H9 (cell line): ENCODE data around the gene PHACTR1. TPM values are rescaled to one million over a fixed set of nuclear protein-coding genes. Genes with fewer than 3 reads are reported as not detected.

Experiments
- DNase-seq: peaks from one replicate; pipeline ENCODE4 v3.0.0-alpha.2; 2017
- H2AFZ ChIP-seq: one replicate; pipeline ENCODE4 v1.6.1; 2013; ENCODE audit warnings: mild to moderate bottlenecking, low read length, control low read depth, moderate library complexity
- H2AK5ac ChIP-seq: 2 replicates; pipeline ENCODE4 v1.6.1; 2013; ENCODE audit warnings: low read length, control low read depth, mixed read lengths; ENCODE audit not compliant: insufficient read length
- H2BK120ac ChIP-seq: one replicate; pipeline ENCODE4 v1.6.1; 2013; ENCODE audit warnings: low read depth, mild to moderate bottlenecking, low read length, control low read depth, inconsistent platforms; ENCODE audit not compliant: poor library complexity, severe bottlenecking
- H2BK12ac ChIP-seq: 2 replicates; pipeline ENCODE4 v1.6.1; 2013; ENCODE audit warnings: low read length, control low read depth, mixed read lengths, low read depth; ENCODE audit not compliant: insufficient read length
- H2BK15ac ChIP-seq: 2 replicates; pipeline ENCODE4 v1.6.1; 2013; ENCODE audit warnings: low read depth, low read length, control low read depth
- H2BK20ac ChIP-seq: one replicate; pipeline ENCODE4 v1.6.1; 2013; ENCODE audit warnings: low read depth, mild to moderate bottlenecking, low read length, control low read depth, inconsistent platforms; ENCODE audit not compliant: poor library complexity, severe bottlenecking
- H2BK5ac ChIP-seq: 2 replicates; pipeline ENCODE4 v1.6.1; 2013; ENCODE audit warnings: low read length, control low read depth, mixed read lengths; ENCODE audit not compliant: insufficient read length
- H3K14ac ChIP-seq: 2 replicates; pipeline ENCODE4 v1.6.1; 2013; ENCODE audit warnings: low read length, control low read depth; ENCODE audit not compliant: insufficient read depth
- H3K18ac ChIP-seq: 2 replicates; pipeline ENCODE4 v1.6.1; 2013; ENCODE audit warnings: low read depth, mild to moderate bottlenecking, mixed read lengths, low read length, control low read depth; ENCODE audit not compliant: insufficient read length
- H3K23ac ChIP-seq: 2 replicates; pipeline ENCODE4 v1.6.1; 2013; ENCODE audit warnings: low read length, control low read depth, mixed read lengths, low read depth; ENCODE audit not compliant: insufficient read length
- H3K23me2 ChIP-seq: 2 replicates; pipeline ENCODE4 v1.6.1; 2013; ENCODE audit warnings: low read depth, mild to moderate bottlenecking, mixed read lengths, low read length, control low read depth; ENCODE audit not compliant: insufficient read length, poor library complexity, severe bottlenecking
- H3K27ac ChIP-seq: 2 replicates; pipeline ENCODE4 v1.5.1; 2013; ENCODE audit warnings: low read length, control low read depth, mixed read lengths, low read depth; ENCODE audit not compliant: insufficient read length
- H3K27me3 ChIP-seq: 2 replicates; pipeline ENCODE4 v1.6.1; 2013; ENCODE audit warnings: low read length, control low read depth, inconsistent platforms; ENCODE audit not compliant: insufficient read depth
- H3K4ac ChIP-seq: 2 replicates; pipeline ENCODE4 v1.6.1; 2013; ENCODE audit warnings: low read depth, mild to moderate bottlenecking, control low read depth, inconsistent platforms, low read length, moderate library complexity
- H3K4me1 ChIP-seq: 2 replicates; pipeline ENCODE4 v1.6.1; 2013; ENCODE audit warnings: low read length, control low read depth, inconsistent platforms; ENCODE audit not compliant: insufficient read depth
- H3K4me2 ChIP-seq: 2 replicates; pipeline ENCODE4 v1.6.1; 2013; ENCODE audit warnings: low read length, control low read depth, mixed read lengths; ENCODE audit not compliant: insufficient read length, insufficient read depth
- H3K56ac ChIP-seq: 2 replicates; pipeline ENCODE4 v1.6.1; 2013; ENCODE audit warnings: low read depth, mild to moderate bottlenecking, mixed read lengths, low read length, control low read depth; ENCODE audit not compliant: insufficient read length
- H3K79me1 ChIP-seq: 2 replicates; pipeline ENCODE4 v1.6.1; 2013; ENCODE audit warnings: low read depth, mild to moderate bottlenecking, moderate library complexity, low read length, control low read depth, inconsistent platforms; ENCODE audit not compliant: insufficient read depth, poor library complexity, severe bottlenecking
- H3K79me2 ChIP-seq: 2 replicates; pipeline ENCODE4 v1.6.1; 2013; ENCODE audit warnings: low read length, control low read depth, inconsistent platforms; ENCODE audit not compliant: insufficient read depth
- H3K9ac ChIP-seq: 2 replicates; pipeline ENCODE4 v1.6.1; 2013; ENCODE audit warnings: low read length, control low read depth, mixed read lengths; ENCODE audit not compliant: insufficient read length; ENCODE audit errors: extremely low read depth
- H3K9me3 ChIP-seq: one replicate; pipeline ENCODE4 v1.6.1; 2013; ENCODE audit warnings: low read depth, low read length, inconsistent platforms; ENCODE audit not compliant: control insufficient read depth
- H3T11ph ChIP-seq: one replicate; pipeline ENCODE4 v1.6.1; 2013; ENCODE audit warnings: mild to moderate bottlenecking, low read length, control low read depth, inconsistent platforms
- H4K20me1 ChIP-seq: one replicate; pipeline ENCODE4 v1.6.1; 2013; ENCODE audit not compliant: control insufficient read depth, insufficient read length, insufficient read depth
- H4K5ac ChIP-seq: 2 replicates; pipeline ENCODE4 v1.6.1; 2013; ENCODE audit warnings: low read depth, mild to moderate bottlenecking, mixed read lengths, low read length, control low read depth; ENCODE audit not compliant: insufficient read length
- H4K8ac ChIP-seq: replicated peaks from 2 replicates; pipeline ENCODE4 v1.6.1; 2013; ENCODE audit warnings: low read length, control low read depth, mixed read lengths, low read depth; ENCODE audit not compliant: insufficient read length
- H4K91ac ChIP-seq: 2 replicates; pipeline ENCODE4 v1.6.1; 2013; ENCODE audit warnings: low read depth, mild to moderate bottlenecking, moderate library complexity, mixed read lengths, low read length, control low read depth; ENCODE audit not compliant: insufficient read length
- H3K27ac Mint-ChIP-seq, 3 experiments: 2 replicates in 2 of 3; 3 replicates in 1 of 3; pipeline ENCODE4 v1.8.0; 2020 to 2021; ENCODE audit warnings: mixed read lengths in 3 of 3, mild to moderate bottlenecking in 1 of 3, moderate library complexity in 1 of 3
- H3K27me3 Mint-ChIP-seq: 2 replicates; pipeline ENCODE4 v1.8.0; 2021; ENCODE audit warnings: low read depth, mild to moderate bottlenecking, moderate library complexity, mixed read lengths
- H3K36me3 Mint-ChIP-seq, 3 experiments: 2 replicates in 2 of 3; 3 replicates in 1 of 3; pipeline ENCODE4 v1.8.0; 2020 to 2021; ENCODE audit warnings: low read depth in 3 of 3, mixed read lengths in 3 of 3; ENCODE audit not compliant: insufficient read depth in 1 of 3
- H3K4me1 Mint-ChIP-seq, 2 experiments: 2 replicates each; pipeline ENCODE4 v1.8.0; 2020; ENCODE audit warnings: mixed read lengths in 2 of 2
- H3K4me3 Mint-ChIP-seq, 2 experiments: 2 replicates in 1 of 2; 3 replicates in 1 of 2; pipeline ENCODE4 v1.8.0; 2020 to 2021; ENCODE audit warnings: mild to moderate bottlenecking in 2 of 2, mixed read lengths in 2 of 2, moderate library complexity in 1 of 2
- H3K9me3 Mint-ChIP-seq, 2 experiments: 2 replicates in 1 of 2; 3 replicates in 1 of 2; pipeline ENCODE4 v1.8.0; 2020; ENCODE audit warnings: mild to moderate bottlenecking in 2 of 2, mixed read lengths in 2 of 2, moderate library complexity in 1 of 2
- CTCF ChIP-seq: fragments of 200-600 bp; sonication (generic); conservative IDR thresholded peaks from 3 replicates; pipeline ENCODE4 v1.8.0; 2021; ENCODE audit warnings: antibody characterized with exemption, mild to moderate bottlenecking
- WGBS: extraction: QIAGEN DNeasy Blood & Tissue Kit; methylation state at CpG from one replicate; pipeline ENCODE4 v1.1.7; 2013; ENCODE audit warnings: missing lambda C conversion rate, low lambda C conversion rate, mixed read lengths; ENCODE audit not compliant: insufficient read length; ENCODE audit errors: extremely low coverage; 5-methylcytosine and 5-hydroxymethylcytosine counted together
- total RNA-seq: library from RNA; stranded (reverse); gene quantifications from 2 replicates; pipeline ENCODE4 v1.2.1, GENCODE V29; 2021

PHACTR1 gene
- total RNA-seq, 1 experiment from 2014 or later = 15.9 TPM

GRCh38 chr6:13263669-13264068 lies 547.1 kb downstream of the PHACTR1 start:
- Histone ChIP-seq H4K8ac (no peak overlapping the region), H2BK15ac (no peak overlapping the region), H3K4ac (no peak overlapping the region), H4K91ac (no peak overlapping the region), H4K5ac (no peak overlapping the region), H3K18ac (no peak overlapping the region), H2AK5ac (no peak overlapping the region), H3K9ac (no peak overlapping the region), H4K20me1 (no peaks in the 10 kb centered on the region), H3K23me2 (no peaks in the 10 kb centered on the region), H3T11ph (no peak overlapping the region), H3K79me2 (no peaks in the 10 kb centered on the region), H3K79me1 (no peaks in the 10 kb centered on the region), H3K56ac (no peak overlapping the region), H2BK5ac (no peak overlapping the region), H2BK12ac (no peak overlapping the region), H2BK20ac (no peak overlapping the region), H3K27ac (no peak overlapping the region), H3K4me1 (no peaks in the 10 kb centered on the region), H2BK120ac (no peak overlapping the region), H3K4me2 (no peak overlapping the region), H3K14ac (no peak overlapping the region), H3K27me3 (no peaks in the 10 kb centered on the region), H3K9me3 (no peaks in the 10 kb centered on the region), H2AFZ (no peak overlapping the region), H3K23ac (no peak overlapping the region)
- Mint-ChIP-seq H3K4me1 (peaks cover 4 to 18% of the 10 kb centered on the region in 2 experiments; a peak in 3 of 4 replicates), H3K9me3 (peaks cover 6 to 10% of the 10 kb centered on the region in 2 experiments; a peak in 3 of 5 replicates), H3K4me3 (no peak overlapping the region), H3K27ac (no peak overlapping the region), H3K27me3 (peaks cover 1% of the 10 kb centered on the region; the same call in 1 of the 2 replicates), H3K36me3 (peaks cover 12 to 14% (median 13%) of the 10 kb centered on the region in 3 experiments)
- DNase-seq = no peak
- WGBS = no CpG with 5 or more reads among the region's 6 CpGs
- no peak for TF ChIP-seq CTCF
